Lower lobe of right lung (tissue), 2 donors: ENCODE data around the gene EFNB1. TPM values are rescaled to one million over a fixed set of nuclear protein-coding genes. Genes with fewer than 3 reads are reported as not detected.

Source experiments
- ATAC-seq, 2 donors: fragments of 200-7000 bp; cut with Tn5 transposase; one replicate each; pipeline ENCODE4 v1.9.1; 2020 to 2022; ENCODE audit warnings: mild to moderate bottlenecking in 2 of 2, moderate library complexity in 2 of 2
- DNase-seq: peaks from one replicate; pipeline ENCODE4 v3.0.0-alpha.2; 2020
- H3K27ac ChIP-seq: fragments of 200-600 bp; one replicate; pipeline ENCODE4 v1.8.0; 2022
- H3K27me3 ChIP-seq: fragments of 200-600 bp; one replicate; pipeline ENCODE4 v1.8.0; 2022; ENCODE audit warnings: low read depth
- H3K36me3 ChIP-seq: fragments of 200-600 bp; one replicate; pipeline ENCODE4 v1.8.0; 2022; ENCODE audit warnings: mild to moderate bottlenecking
- H3K4me1 ChIP-seq: fragments of 200-600 bp; one replicate; pipeline ENCODE4 v1.8.0; 2022
- H3K4me3 ChIP-seq: fragments of 200-600 bp; one replicate; pipeline ENCODE4 v1.8.0; 2022; ENCODE audit warnings: mild to moderate bottlenecking
- H3K9me3 ChIP-seq: fragments of 200-600 bp; one replicate; pipeline ENCODE4 v1.8.0; 2022
- intact Hi-C: fragments of 100-400 bp; cut with DNase I; formaldehyde crosslinking; loops from one replicate; pipeline ENCODE4 v1.11.0; 2022
- total RNA-seq: library from RNA; stranded (reverse); fragmentation: NEBNext Ultra II Directional; extraction: Animal tissue kit (Norgen Biotek cat#: 25700); gene quantifications from one replicate; pipeline ENCODE4 v1.2.1, GENCODE V29; 2021
- TF ChIP-seq, protein P1 (sequence below): fragments of 200-600 bp; IDR thresholded peaks from one replicate; pipeline ENCODE4 v1.8.0; 2022; ENCODE audit warnings: antibody characterized with exemption, mild to moderate bottlenecking
- donor health status: DM: no; HTN: yes; CAD: no; lungs with severe emphysema.

The EFNB1 gene
- total RNA-seq, 1 donor from 2014 or later: 36.5 TPM

GRCh38 chrX:68865926-68866325, 37.1 kb downstream of the EFNB1 start:
- intact Hi-C loops: no loop called here
- Histone ChIP-seq H3K27ac (no peak overlapping the region), H3K4me3 (no peak overlapping the region), H3K36me3 (no peaks in the 10 kb centered on the region), H3K27me3 (no peaks in the 10 kb centered on the region), H3K4me1 (no peaks in the 10 kb centered on the region), H3K9me3 (no peaks in the 10 kb centered on the region)
- TF ChIP-seq, protein P1, sequence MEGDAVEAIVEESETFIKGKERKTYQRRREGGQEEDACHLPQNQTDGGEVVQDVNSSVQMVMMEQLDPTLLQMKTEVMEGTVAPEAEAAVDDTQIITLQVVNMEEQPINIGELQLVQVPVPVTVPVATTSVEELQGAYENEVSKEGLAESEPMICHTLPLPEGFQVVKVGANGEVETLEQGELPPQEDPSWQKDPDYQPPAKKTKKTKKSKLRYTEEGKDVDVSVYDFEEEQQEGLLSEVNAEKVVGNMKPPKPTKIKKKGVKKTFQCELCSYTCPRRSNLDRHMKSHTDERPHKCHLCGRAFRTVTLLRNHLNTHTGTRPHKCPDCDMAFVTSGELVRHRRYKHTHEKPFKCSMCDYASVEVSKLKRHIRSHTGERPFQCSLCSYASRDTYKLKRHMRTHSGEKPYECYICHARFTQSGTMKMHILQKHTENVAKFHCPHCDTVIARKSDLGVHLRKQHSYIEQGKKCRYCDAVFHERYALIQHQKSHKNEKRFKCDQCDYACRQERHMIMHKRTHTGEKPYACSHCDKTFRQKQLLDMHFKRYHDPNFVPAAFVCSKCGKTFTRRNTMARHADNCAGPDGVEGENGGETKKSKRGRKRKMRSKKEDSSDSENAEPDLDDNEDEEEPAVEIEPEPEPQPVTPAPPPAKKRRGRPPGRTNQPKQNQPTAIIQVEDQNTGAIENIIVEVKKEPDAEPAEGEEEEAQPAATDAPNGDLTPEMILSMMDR: no peak
- no peak for DNase-seq
- ATAC-seq: no peak

GRCh38 chrX:68867458-68868112, 38.8 kb downstream of the EFNB1 start:
- H3K27ac ChIP-seq: no peak overlapping the region
- intact Hi-C loops: no loop called here
- DNase-seq: peak; percentile 44
- TF ChIP-seq, protein P1: no peak
- no peaks in the 10 kb centered on the region for H3K9me3 ChIP-seq
- no peaks in the 10 kb centered on the region for H3K4me1 ChIP-seq
- ATAC-seq: peak in 1 of 2 donors; percentile 46
- H3K36me3 ChIP-seq: no peaks in the 10 kb centered on the region
- no peaks in the 10 kb centered on the region for H3K27me3 ChIP-seq
- H3K4me3 ChIP-seq: no peak overlapping the region

DNA sequence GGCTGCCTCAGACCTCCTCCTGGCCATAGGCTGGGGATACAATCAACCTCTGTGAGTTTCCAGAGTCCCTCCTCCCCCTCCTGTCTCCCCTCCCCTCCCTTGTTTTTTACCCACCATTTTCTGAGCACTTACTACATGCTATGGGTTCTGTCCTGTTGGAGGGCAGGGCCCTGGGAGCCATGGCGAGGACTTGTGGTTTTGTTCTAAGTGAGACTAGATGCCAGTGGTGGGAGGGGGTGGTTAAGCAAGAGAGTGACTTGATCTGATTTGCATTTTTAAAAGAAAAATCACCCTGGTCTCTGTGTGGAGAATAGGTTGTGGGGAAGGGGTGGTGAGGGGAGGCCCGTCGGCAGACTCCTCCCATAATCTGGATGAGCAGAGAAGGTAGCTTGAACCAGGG, 39.5 kb downstream of the EFNB1 start:
- intact Hi-C loops: no loop called here
- DNase-seq (no peak), ATAC-seq (no peak)
- no peaks in the 10 kb centered on the region for H3K36me3 ChIP-seq
- no peaks in the 10 kb centered on the region for H3K4me1 ChIP-seq
- H3K27ac ChIP-seq: no peak overlapping the region
- no peaks in the 10 kb centered on the region for H3K9me3 ChIP-seq
- H3K27me3 ChIP-seq: no peaks in the 10 kb centered on the region
- TF ChIP-seq, protein P1: no peak
- H3K4me3 ChIP-seq: no peak overlapping the region

DNA sequence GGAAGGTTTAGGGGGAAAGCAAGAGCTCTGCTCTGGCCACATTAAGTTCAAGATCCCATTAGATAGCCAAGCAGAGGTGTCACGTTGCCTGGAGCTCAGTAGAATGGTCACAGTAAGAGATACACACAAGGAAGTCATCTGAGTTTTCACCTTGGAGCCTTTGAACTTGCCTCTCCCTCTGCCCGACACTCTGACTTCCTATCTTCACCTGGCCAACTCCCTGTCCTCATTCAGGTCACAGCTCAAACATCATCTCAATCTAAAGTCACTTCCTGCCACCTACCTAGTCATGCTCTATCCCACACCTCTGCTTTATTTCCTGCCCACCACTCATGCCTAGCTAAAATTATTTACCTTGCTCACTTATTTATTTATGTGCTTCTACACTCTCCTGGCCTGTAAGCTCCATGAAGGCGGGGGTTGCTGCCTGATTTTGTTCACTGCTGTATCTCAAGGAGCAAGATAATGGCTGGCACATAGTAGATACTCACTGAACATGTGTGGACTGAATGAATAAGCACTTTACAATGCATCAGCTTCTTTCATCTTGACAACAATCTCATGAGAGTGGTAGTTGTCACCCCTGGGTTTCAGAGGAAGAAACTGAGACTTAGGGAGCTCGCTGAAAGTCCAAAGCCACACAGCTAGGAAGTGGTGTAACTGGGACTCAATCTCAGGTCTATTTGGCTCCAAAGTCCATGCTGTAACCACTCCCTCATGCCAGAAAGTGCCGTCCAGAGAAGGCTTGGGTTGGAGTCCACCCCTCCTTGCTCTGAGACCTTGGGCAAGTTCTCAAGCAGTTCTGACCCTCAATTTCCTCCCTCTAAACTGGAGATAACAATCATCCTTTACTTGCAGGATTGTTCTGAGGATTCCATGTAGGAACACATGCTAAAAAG, 40.3 kb downstream of the EFNB1 start:
- no peaks in the 10 kb centered on the region for H3K9me3 ChIP-seq
- no peak overlapping the region for H3K4me3 ChIP-seq
- no peaks in the 10 kb centered on the region for H3K4me1 ChIP-seq
- no peaks in the 10 kb centered on the region for H3K27me3 ChIP-seq
- no peak for ATAC-seq
- no peak for DNase-seq
- TF ChIP-seq, protein P1: no peak
- no peaks in the 10 kb centered on the region for H3K36me3 ChIP-seq
- no peak overlapping the region for H3K27ac ChIP-seq
- intact Hi-C loops: no loop called here

- Histone ChIP-seq H3K27me3 (no peaks in the 10 kb centered on the region), H3K27ac (no peak overlapping the region), H3K4me3 (no peak overlapping the region), H3K36me3 (no peaks in the 10 kb centered on the region), H3K9me3 (no peaks in the 10 kb centered on the region), H3K4me1 (no peaks in the 10 kb centered on the region)
- DNase-seq (no peak), ATAC-seq (no peak)
- intact Hi-C loops: no loop called here
- TF ChIP-seq, protein P1: no peak
These were observed 41.5 kb downstream of the EFNB1 start for GRCh38 chrX:68870357-68870756.
